OCI-LY1 (cell line): ENCODE measurements around the gene SNAP25.

Experiments used
- H2AFZ ChIP-seq: fragments of 200-600 bp; sonication (generic), shearing (Covaris generic); 2 replicates; pipeline ENCODE4 v1.6.0; 2014; ENCODE audit warnings: antibody characterized with exemption, mild to moderate bottlenecking, low read length
- H3F3A ChIP-seq: fragments of 200-600 bp; sonication (generic), shearing (Covaris generic); 2 replicates; pipeline ENCODE4 v1.6.0; 2014; ENCODE audit warnings: mild to moderate bottlenecking, antibody characterized with exemption, low read length, moderate library complexity; ENCODE audit not compliant: insufficient read depth
- H3K27ac ChIP-seq: fragments of 200-600 bp; sonication (generic); 2 replicates; pipeline ENCODE4 v1.5.1; 2014; ENCODE audit warnings: low read length, mixed run types, mild to moderate bottlenecking, low read depth; ENCODE audit not compliant: poor library complexity, severe bottlenecking
- H3K27me3 ChIP-seq: fragments of 200-600 bp; sonication (generic); 2 replicates; pipeline ENCODE4 v1.6.0; 2014; ENCODE audit warnings: antibody characterized with exemption, mild to moderate bottlenecking, low read length, moderate library complexity; ENCODE audit not compliant: insufficient read depth
- H3K36me3 ChIP-seq: fragments of 200-600 bp; sonication (generic); 2 replicates; pipeline ENCODE4 v1.6.1; 2014; ENCODE audit warnings: mild to moderate bottlenecking, antibody characterized with exemption, low read length, moderate library complexity, mixed read lengths; ENCODE audit not compliant: insufficient read depth
- H3K4me1 ChIP-seq: fragments of 200-600 bp; sonication (generic); 2 replicates; pipeline ENCODE4 v1.5.1; 2014; ENCODE audit warnings: mild to moderate bottlenecking, low read length, moderate library complexity; ENCODE audit not compliant: insufficient read depth, severe bottlenecking
- H3K4me2 ChIP-seq: fragments of 200-600 bp; sonication (generic), shearing (Covaris generic); 2 replicates; pipeline ENCODE4 v1.6.1; 2014; ENCODE audit warnings: low read length
- H3K4me3 ChIP-seq: fragments of 200-600 bp; sonication (generic); 2 replicates; pipeline ENCODE4 v1.5.1; 2014; ENCODE audit warnings: low read length, low read depth, mild to moderate bottlenecking, mixed read lengths; ENCODE audit not compliant: poor library complexity, severe bottlenecking
- H3K79me2 ChIP-seq: fragments of 200-600 bp; shearing (Covaris generic); 2 replicates; pipeline ENCODE4 v1.6.1; 2016; ENCODE audit warnings: mixed run types, low read length, mixed read lengths; ENCODE audit not compliant: insufficient read depth
- H3K9ac ChIP-seq: fragments of 200-600 bp; sonication (generic), shearing (Covaris generic); 2 replicates; pipeline ENCODE4 v1.6.1; 2014; ENCODE audit warnings: mild to moderate bottlenecking, low read length, mixed read lengths
- H3K9me2 ChIP-seq: fragments of 200-600 bp; sonication (generic), shearing (Covaris generic); 2 replicates; pipeline ENCODE4 v1.6.1; 2014; ENCODE audit warnings: low read depth, mild to moderate bottlenecking, low read length, mixed read lengths
- H3K9me3 ChIP-seq: fragments of 200-600 bp; shearing (Covaris generic); 2 replicates; pipeline ENCODE4 v1.6.1; 2014; ENCODE audit warnings: low read length, mixed read lengths
- H4K20me1 ChIP-seq: fragments of 200-600 bp; sonication (generic), shearing (Covaris generic); 2 replicates; pipeline ENCODE4 v1.6.0; 2016; ENCODE audit warnings: mild to moderate bottlenecking, low read length; ENCODE audit not compliant: insufficient read depth
- EZH2 ChIP-seq: fragments of 200-600 bp; sonication (generic), shearing (Covaris generic); IDR thresholded peaks from 2 replicates; pipeline ENCODE4 v1.8.0; 2017; ENCODE audit warnings: borderline replicate concordance, mixed run types, mild to moderate bottlenecking, antibody characterized with exemption, low read length, moderate library complexity, mixed read lengths
- TF ChIP-seq, protein P1 (sequence below): fragments of 200-600 bp; sonication (generic), shearing (Covaris generic); IDR thresholded peaks from 2 replicates; pipeline ENCODE4 v1.5.1; 2017; ENCODE audit warnings: mild to moderate bottlenecking, antibody characterized with exemption, low read length, moderate library complexity, mixed read lengths

Gene SNAP25

GRCh38 chr20:10190456-10190855 lies 28.2 kb upstream of the SNAP25 start:
- no peaks in the 10 kb centered on the region for H3K79me2 ChIP-seq
- TF ChIP-seq, protein P1, sequence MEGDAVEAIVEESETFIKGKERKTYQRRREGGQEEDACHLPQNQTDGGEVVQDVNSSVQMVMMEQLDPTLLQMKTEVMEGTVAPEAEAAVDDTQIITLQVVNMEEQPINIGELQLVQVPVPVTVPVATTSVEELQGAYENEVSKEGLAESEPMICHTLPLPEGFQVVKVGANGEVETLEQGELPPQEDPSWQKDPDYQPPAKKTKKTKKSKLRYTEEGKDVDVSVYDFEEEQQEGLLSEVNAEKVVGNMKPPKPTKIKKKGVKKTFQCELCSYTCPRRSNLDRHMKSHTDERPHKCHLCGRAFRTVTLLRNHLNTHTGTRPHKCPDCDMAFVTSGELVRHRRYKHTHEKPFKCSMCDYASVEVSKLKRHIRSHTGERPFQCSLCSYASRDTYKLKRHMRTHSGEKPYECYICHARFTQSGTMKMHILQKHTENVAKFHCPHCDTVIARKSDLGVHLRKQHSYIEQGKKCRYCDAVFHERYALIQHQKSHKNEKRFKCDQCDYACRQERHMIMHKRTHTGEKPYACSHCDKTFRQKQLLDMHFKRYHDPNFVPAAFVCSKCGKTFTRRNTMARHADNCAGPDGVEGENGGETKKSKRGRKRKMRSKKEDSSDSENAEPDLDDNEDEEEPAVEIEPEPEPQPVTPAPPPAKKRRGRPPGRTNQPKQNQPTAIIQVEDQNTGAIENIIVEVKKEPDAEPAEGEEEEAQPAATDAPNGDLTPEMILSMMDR, result no peak
- no peak for TF ChIP-seq EZH2
- no peak overlapping the region for H3K27ac ChIP-seq
- H4K20me1 ChIP-seq, result no peaks in the 10 kb centered on the region
- no peaks in the 10 kb centered on the region for H3K9me2 ChIP-seq
- H3K27me3 ChIP-seq, result no peaks in the 10 kb centered on the region
- no peak overlapping the region for H3K9ac ChIP-seq
- no peaks in the 10 kb centered on the region for H3K9me3 ChIP-seq
- H3K4me2 ChIP-seq, result no peak overlapping the region
- no peaks in the 10 kb centered on the region for H3K36me3 ChIP-seq
- H3F3A ChIP-seq, result no peaks in the 10 kb centered on the region
- no peaks in the 10 kb centered on the region for H3K4me1 ChIP-seq
- H3K4me3 ChIP-seq, result no peak overlapping the region
- no peak overlapping the region for H2AFZ ChIP-seq

DNA sequence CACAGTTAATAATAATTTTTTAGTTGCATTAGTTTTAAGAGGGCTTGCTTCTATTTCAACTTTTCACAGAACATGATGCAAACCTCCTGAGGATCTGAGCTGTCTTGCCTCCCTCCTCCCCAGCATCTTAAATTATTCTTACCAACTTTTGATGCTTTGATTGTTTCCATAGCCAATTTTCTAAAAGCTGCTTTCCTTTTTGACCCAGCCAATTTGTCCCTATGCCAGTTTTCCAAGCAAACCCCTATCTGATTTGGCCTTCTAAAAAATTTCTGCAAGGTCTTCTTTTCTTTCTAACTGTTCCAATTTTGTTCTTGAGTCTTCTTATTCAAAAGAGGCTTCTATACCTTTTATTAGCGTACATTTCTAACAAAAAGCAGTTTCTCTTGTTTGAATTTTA lies 26.5 kb upstream of the SNAP25 start:
- H3K9me3 ChIP-seq, result no peaks in the 10 kb centered on the region
- H3K79me2 ChIP-seq, result no peaks in the 10 kb centered on the region
- no peaks in the 10 kb centered on the region for H4K20me1 ChIP-seq
- H3K4me2 ChIP-seq, result no peak overlapping the region
- H3K27ac ChIP-seq, result no peak overlapping the region
- no peak overlapping the region for H3K4me3 ChIP-seq
- no peaks in the 10 kb centered on the region for H3K27me3 ChIP-seq
- H3F3A ChIP-seq, result no peaks in the 10 kb centered on the region
- H3K9ac ChIP-seq, result no peak overlapping the region
- H2AFZ ChIP-seq, result no peak overlapping the region
- no peaks in the 10 kb centered on the region for H3K9me2 ChIP-seq
- no peaks in the 10 kb centered on the region for H3K36me3 ChIP-seq
- TF ChIP-seq, protein P1, result no peak
- TF ChIP-seq EZH2, result no peak
- no peaks in the 10 kb centered on the region for H3K4me1 ChIP-seq

GRCh38 chr20:10194166-10194565 lies 24.5 kb upstream of the SNAP25 start:
- H3K4me3 ChIP-seq, result no peak overlapping the region
- H3K27me3 ChIP-seq, result no peaks in the 10 kb centered on the region
- no peak overlapping the region for H3K4me2 ChIP-seq
- H3K9me3 ChIP-seq, result no peaks in the 10 kb centered on the region
- no peaks in the 10 kb centered on the region for H3K36me3 ChIP-seq
- no peaks in the 10 kb centered on the region for H3K79me2 ChIP-seq
- no peaks in the 10 kb centered on the region for H3F3A ChIP-seq
- no peak overlapping the region for H2AFZ ChIP-seq
- H4K20me1 ChIP-seq, result no peaks in the 10 kb centered on the region
- no peak overlapping the region for H3K27ac ChIP-seq
- no peak overlapping the region for H3K9ac ChIP-seq
- TF ChIP-seq EZH2, result no peak
- TF ChIP-seq, protein P1, result no peak
- H3K9me2 ChIP-seq, result no peaks in the 10 kb centered on the region
- no peaks in the 10 kb centered on the region for H3K4me1 ChIP-seq
